Frontal cortex (tissue), 4 donors: ENCODE data around the gene CIAO2B. TPM values are rescaled to one million over a fixed set of nuclear protein-coding genes. Genes with fewer than 3 reads are reported as not detected.
A peak's percentile ranks its signal among the peaks of the same experiment; 100 is the strongest.

Source experiments
- DNase-seq, 2 donors: peaks; one replicate each; pipeline ENCODE4 v3.0.0; 2012; ENCODE audit warnings: low spot score in 2 of 2
- FAIRE-seq: peaks from 2 replicates; lab custom pipeline; 2012; peaks lifted over from hg19 to GRCh38; lab: Jason Lieb, UNC
- total RNA-seq: library from RNA; depleted of rRNA; stranded (reverse); fragments of >200 nt; gene quantifications from one replicate; pipeline ENCODE4 v1.2.3, GENCODE V29; 2014
- donor health status: control.
- donor health status: control.
- donor health status: control.

CIAO2B gene
- total RNA-seq, 1 donor from 2014 or later = 105 TPM

DNA sequence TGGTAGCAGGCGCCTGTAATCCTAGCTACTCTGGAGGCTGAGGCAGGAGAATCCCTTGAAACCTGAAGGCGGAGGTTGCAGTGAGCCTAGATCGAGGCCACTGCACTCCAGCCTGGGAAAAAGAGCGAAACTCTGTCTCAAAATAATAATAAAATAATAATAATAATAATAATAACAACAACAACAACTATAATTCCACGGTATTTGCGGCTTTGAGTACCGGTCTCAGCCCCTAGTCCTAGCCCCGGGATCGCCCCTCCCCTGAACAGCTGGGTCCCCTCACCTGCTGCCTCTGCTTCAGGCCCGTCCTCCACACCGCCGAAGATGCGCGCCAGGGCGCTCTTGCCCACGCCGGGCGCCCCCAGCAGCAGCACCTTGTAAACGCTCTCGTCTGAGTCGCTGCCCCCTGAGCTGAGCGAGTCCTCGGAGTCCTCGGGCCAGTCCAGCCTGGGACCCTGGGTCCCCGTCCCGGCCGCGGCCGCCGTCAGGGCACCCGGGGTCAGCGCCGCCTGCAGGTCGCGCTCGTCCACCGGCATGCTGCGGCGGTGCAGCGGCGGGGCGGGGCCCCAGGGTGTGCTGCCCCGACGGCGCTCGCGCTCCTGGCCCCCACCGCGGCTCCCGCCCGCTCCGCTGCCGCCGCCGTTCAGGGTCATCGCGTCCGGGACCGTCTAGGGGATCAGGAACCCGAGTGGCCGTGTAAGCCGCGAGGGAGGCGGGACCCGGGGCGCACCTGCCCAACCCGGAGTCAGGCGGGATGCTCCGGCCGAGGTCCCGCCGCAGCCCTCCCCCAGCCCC, 9.5 kb downstream of the CIAO2B start:
- FAIRE-seq = no peak
- DNase-seq = peak in 1 of 2 donors; percentile 68

GRCh38 chr16:66923866-66924265, 10.3 kb downstream of the CIAO2B start:
- no peak for FAIRE-seq
- DNase-seq = no peak

DNA sequence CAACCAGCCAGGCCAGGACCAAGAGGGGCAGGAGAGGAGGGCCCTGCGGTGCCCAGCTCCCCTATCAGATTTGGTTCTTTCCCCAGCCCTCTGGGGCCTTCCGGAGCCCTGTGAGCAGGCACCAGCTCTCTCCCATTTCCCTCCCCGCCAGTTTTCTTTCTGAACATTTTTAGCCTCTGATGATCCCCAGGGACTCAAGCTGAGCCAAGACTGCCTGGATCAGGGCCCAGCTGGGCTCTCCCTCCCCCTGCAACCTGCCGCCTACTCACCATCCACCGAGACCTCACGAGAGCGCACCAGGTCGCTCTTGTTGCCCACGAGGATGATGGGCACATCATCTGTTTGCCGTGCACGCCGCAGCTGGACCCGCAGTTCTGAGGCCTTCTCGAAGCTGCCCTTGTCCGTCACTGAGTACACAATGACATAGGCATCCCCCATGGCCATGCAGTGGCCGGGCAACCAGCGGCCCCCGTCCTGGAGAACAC, 10.9 kb downstream of the CIAO2B start:
- FAIRE-seq = no peak

DNA sequence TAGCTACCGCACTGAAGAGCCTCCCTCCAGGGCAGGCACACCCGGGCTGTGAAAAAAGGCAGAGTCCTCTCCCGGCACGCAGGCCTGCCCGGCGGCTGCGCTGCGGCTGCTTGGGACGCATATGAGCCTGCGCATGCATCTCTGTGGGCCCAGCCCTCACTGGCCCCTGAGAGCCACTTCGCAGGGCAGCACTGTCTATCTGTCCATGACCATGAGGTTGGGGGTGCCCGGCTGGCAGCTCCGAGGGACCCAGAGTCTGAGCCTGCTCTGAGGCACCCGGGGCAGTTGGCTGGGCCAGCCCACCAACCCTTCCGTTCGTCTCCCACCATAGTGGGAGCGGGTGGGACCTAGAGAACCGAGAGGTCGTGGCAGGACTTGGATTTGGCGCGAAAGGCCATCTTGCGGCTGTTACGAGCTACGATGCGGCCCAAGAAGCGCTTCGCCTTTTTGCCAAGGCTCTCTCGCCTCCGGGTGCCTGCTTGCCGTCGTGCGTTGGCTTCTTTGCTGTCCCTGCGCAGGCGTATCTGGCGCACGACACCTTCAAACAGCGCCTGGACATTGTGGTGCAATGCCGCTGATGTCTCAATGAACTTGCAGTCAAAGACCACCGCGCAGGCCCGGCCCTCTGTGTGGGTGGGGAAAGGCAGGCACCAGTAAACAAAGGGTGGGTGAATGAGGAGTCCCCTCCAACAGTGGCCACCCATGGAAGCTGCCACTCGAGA, 12.3 kb downstream of the CIAO2B start:
- FAIRE-seq = no peak
- DNase-seq = no peak

More for the DNA sequence above, 10.9 kb downstream of the CIAO2B start:
- DNase-seq = peak in 1 of 2 donors; percentile 71

DNA sequence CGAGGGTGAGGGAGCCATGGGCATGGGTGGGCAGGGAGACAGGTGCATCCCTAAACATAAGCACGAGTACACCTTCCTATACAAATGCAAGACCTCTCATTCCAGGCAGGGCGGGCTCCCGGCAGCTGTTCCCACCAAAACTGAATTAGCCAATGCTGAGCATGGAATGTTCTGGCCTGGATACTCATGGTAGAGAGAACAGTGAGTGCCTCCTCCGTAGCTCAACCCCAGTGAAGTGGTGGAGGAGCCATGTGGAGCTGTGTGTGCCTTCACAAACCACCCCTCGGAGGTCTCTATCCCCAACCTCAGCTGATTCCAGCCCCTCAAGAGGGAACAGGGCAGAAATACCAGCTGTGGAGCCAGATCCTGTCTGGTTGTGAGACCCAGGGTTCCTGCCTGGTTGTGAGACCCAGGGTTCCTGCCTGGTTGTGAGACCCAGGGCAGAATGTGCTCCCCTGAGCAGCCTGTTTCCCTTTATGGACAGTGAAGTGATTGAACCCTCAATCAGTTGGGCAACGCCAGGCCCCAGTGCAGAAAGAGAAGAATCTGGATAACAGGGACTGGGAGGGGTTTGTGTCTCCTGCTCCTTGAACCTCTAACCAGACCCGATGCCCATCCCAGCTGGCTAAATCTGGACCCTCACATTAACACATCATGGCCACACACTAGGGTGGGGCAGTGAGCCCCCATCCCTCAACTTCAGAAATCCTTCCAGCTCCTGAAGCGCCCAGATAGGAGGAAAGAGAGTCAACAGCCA, 13.1 kb downstream of the CIAO2B start:
- DNase-seq = no peak
- FAIRE-seq = no peak

GRCh38 chr16:66920299-66920590, 14.0 kb downstream of the CIAO2B start:
- FAIRE-seq = no peak
- no peak for DNase-seq

GRCh38 chr16:66919569-66920298, 14.5 kb downstream of the CIAO2B start:
- DNase-seq = no peak
- no peak for FAIRE-seq

GRCh38 chr16:66918803-66919568, 15.2 kb downstream of the CIAO2B start, which contains the start of gene CDH16:
CDH16 (minus strand) TSS chr16:66918885; CDS start chr16:66918065, 820 bp downstream.
- no peak for DNase-seq
- no peak for FAIRE-seq

- no peak for DNase-seq
- FAIRE-seq = no peak
These were observed 15.8 kb downstream of the CIAO2B start for GRCh38 chr16:66918355-66918754.

GRCh38 chr16:66917741-66918140, 16.5 kb downstream of the CIAO2B start:
- FAIRE-seq (no peak), DNase-seq (no peak)

- DNase-seq (no peak), FAIRE-seq (no peak)
These were observed 17.7 kb downstream of the CIAO2B start for GRCh38 chr16:66916518-66916917.

DNA sequence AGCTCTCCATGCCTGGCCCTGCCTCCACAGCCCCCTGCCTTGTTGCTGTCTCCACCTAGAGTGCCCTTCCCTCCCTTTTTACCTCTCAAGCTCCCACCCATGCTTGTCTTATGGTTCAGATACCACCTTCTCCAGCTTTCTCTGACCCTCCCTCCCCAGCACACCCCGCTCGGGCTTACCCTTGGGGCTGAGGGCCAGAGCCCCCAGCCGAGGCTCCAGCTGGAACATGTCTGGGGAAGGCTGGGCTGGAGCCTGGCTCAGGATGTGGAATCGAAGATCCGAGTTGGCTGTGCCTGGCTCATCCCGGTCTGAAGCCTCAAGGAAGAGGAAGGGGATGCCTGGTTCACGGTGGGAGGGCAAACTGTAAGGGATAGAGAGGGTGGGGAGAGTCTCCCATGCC, 19.2 kb downstream of the CIAO2B start:
- DNase-seq = no peak
- FAIRE-seq = no peak

DNA sequence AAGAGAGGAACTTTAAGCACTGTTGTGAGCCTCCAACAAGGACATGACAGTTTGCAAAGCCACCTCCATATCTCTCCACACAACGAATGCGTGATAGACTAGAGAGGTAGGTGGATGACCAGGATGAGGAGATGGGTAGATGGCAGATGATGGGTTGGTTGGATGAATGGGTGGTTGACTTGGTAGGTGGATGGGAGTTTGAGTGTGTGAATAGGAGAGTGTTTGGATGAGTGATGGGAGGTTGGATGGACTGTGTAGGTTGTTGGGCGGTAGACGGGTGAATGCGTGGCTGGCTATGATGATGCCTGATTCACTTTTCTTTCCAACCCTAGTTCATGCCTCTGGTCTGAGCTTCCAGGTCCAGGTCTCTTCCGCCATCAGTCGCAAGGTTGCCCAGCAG, 19.7 kb downstream of the CIAO2B start:
- DNase-seq (no peak), FAIRE-seq (no peak)

- FAIRE-seq = no peak
These were observed 20.5 kb downstream of the CIAO2B start for GRCh38 chr16:66913711-66914110.

DNA sequence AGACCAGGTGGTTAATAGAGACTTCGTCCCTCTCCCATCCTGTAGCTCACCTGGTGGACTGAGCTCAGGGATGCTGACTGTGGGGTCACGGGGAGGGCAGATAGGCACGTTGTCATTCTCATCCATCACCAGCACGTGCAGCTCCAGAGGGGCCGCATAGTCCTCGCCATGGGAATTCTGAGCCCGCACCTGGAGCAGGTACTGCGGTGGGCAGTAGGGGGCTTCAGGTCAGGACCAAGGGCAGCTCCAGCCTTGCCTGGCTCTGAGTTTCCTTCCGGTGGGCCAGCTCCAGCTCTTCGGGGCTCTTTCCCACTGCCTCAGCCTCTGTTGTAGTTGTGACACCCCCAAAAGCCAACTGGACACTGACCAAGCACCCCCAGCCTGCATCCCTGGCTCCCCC, 21.1 kb downstream of the CIAO2B start:
- DNase-seq (no peak), FAIRE-seq (no peak)

More at GRCh38 chr16:66913711-66914110, 20.5 kb downstream of the CIAO2B start:
- DNase-seq = no peak

- DNase-seq = no peak
- FAIRE-seq = no peak
These were observed 22.4 kb downstream of the CIAO2B start for GRCh38 chr16:66911801-66912200.

DNA sequence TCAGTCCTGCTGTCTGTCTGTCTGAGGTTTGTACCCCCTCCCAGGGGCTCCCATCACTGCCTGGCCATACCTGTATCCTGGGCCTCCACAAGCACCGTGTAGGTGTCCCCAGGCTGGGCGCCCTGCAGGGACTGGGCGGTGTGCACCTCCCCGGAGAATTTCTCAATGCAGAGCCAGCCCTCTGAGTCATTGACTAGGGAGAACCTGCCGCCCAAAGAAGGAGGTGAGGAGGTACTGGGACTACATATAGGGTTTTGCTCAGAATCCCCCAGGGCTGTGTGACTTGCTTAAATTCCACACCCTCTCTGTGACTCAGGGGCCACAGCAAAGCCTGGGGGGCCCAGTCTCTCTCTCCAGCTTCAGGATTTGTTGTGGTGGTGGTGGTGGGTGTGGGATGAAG, 23.1 kb downstream of the CIAO2B start:
- DNase-seq (no peak), FAIRE-seq (no peak)

DNA sequence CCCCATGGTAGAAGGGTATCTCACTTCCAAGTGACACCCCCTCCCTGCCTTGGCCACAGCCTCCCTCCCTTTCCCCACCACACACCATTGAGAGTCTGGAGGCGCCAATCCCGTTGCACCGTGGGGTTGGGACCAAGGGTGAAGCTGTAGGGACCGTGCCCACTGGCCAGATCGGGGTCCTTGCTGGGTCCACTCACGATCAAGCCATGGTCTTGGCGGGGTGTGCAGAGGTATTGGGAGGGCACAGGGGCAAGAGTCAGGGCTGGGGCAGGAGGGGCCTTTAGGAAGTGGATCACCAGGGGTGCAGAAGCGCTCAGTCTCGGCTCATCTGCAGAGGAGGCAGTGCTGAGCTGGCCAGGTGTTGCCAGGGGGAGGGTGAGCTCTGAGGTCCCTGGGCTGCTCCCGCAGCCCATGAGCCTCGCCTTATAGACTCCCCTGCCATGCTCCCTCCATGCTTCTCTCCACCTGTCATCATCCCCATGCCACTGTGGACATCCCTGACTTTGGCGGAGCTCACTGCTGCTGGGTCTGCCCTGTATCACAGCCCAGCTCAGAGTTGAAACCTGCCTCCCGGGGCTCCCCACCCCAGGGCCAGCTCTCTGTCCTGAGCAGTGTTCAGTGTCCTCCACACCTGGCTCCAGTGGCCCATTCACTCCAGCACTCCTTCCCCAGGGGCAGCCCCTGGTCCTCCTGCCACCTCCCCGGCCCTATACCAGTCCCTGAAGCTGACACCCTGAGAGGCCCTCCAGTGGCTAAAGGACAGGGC, 23.8 kb downstream of the CIAO2B start:
- no peak for DNase-seq

More for the DNA sequence above, 23.8 kb downstream of the CIAO2B start:
- no peak for FAIRE-seq
